ENCODE data around the gene PALM. TPM values are rescaled to one million over a fixed set of nuclear protein-coding genes. Genes with fewer than 3 reads are reported as not detected.

The PALM gene
- polyA plus RNA-seq, 1 donor from 2014 or later: 74.8 TPM

- H3K27me3 ChIP-seq (ENCODE audit: insufficient read depth, low read depth, low read length): peaks cover 3% of the 10 kb centered on the region
- H4K20me1 ChIP-seq (ENCODE audit: insufficient read depth): no peaks in the 10 kb centered on the region
- TF ChIP-seq POLR2AphosphoS5 (IDR thresholded peaks at IDR 0.05) (no peak), REST (IDR thresholded peaks at IDR 0.05; ENCODE audit: borderline replicate concordance) (no peak), EP300 (conservative IDR thresholded peaks at IDR 0.05; ENCODE audit: poor library complexity, severe bottlenecking) (no peak), CTCF (IDR thresholded peaks at IDR 0.05; ENCODE audit: poor library complexity, severe bottlenecking) (no peak), RAD21 (conservative IDR thresholded peaks at IDR 0.05) (no peak), MXI1 (conservative IDR thresholded peaks at IDR 0.05; ENCODE audit: poor library complexity, severe bottlenecking) (no peak), SMC3 (conservative IDR thresholded peaks at IDR 0.05; ENCODE audit: poor library complexity) (no peak), TAF1 (IDR thresholded peaks at IDR 0.05; ENCODE audit: low read depth) (no peak), EZH2 (IDR thresholded peaks at IDR 0.05; ENCODE audit: borderline replicate concordance, insufficient read depth, low read length, poor library complexity, severe bottlenecking) (no peak)
- no peaks in the 10 kb centered on the region for H3K9me3 ChIP-seq (ENCODE audit: low read length)
- H3F3A ChIP-seq (ENCODE audit: insufficient read depth, low read length, poor library complexity, severe bottlenecking): no peaks in the 10 kb centered on the region
- H3K27ac ChIP-seq (ENCODE audit: low read length): no peak overlapping the region
- no peak overlapping the region for H3K9ac ChIP-seq (ENCODE audit: low read length)
- H3K79me2 ChIP-seq (replicated peaks; ENCODE audit: insufficient read depth, low read length): no peaks in the 10 kb centered on the region
- no peak overlapping the region for H3K4me2 ChIP-seq (ENCODE audit: low read length)
- no peaks in the 10 kb centered on the region for H3K36me3 ChIP-seq (ENCODE audit: insufficient read depth, low read length)
- H3K9me2 ChIP-seq (ENCODE audit: insufficient read depth, low read length): no peaks in the 10 kb centered on the region
- H2AFZ ChIP-seq (ENCODE audit: low read depth, low read length): no peak overlapping the region
- no peak overlapping the region for H3K4me3 ChIP-seq (ENCODE audit: low read length)
Observed at GRCh38 chr19:677201-677600, 31.5 kb upstream of the PALM start.

- H3K4me2 ChIP-seq (ENCODE audit: low read length): no peak overlapping the region
- H3K36me3 ChIP-seq (ENCODE audit: insufficient read depth, low read length): no peaks in the 10 kb centered on the region
- TF ChIP-seq EP300 (conservative IDR thresholded peaks at IDR 0.05; ENCODE audit: poor library complexity, severe bottlenecking): no peak
- TF ChIP-seq RAD21 (conservative IDR thresholded peaks at IDR 0.05): no peak
- no peak for TF ChIP-seq CTCF (IDR thresholded peaks at IDR 0.05; ENCODE audit: poor library complexity, severe bottlenecking)
- no peak for TF ChIP-seq SMC3 (conservative IDR thresholded peaks at IDR 0.05; ENCODE audit: poor library complexity)
- no peak for TF ChIP-seq POLR2AphosphoS5 (IDR thresholded peaks at IDR 0.05)
- TF ChIP-seq EZH2 (IDR thresholded peaks at IDR 0.05; ENCODE audit: borderline replicate concordance, insufficient read depth, low read length, poor library complexity, severe bottlenecking): no peak
- no peak for TF ChIP-seq MXI1 (conservative IDR thresholded peaks at IDR 0.05; ENCODE audit: poor library complexity, severe bottlenecking)
- peaks cover 3% of the 10 kb centered on the region for H3K27me3 ChIP-seq (ENCODE audit: insufficient read depth, low read depth, low read length)
- no peaks in the 10 kb centered on the region for H4K20me1 ChIP-seq (ENCODE audit: insufficient read depth)
- no peak overlapping the region for H3K4me3 ChIP-seq (ENCODE audit: low read length)
- no peaks in the 10 kb centered on the region for H3K79me2 ChIP-seq (replicated peaks; ENCODE audit: insufficient read depth, low read length)
- no peak overlapping the region for H3K9ac ChIP-seq (ENCODE audit: low read length)
- H3K9me3 ChIP-seq (ENCODE audit: low read length): no peaks in the 10 kb centered on the region
- H3F3A ChIP-seq (ENCODE audit: insufficient read depth, low read length, poor library complexity, severe bottlenecking): no peaks in the 10 kb centered on the region
- H3K27ac ChIP-seq (ENCODE audit: low read length): no peak overlapping the region
- no peaks in the 10 kb centered on the region for H3K9me2 ChIP-seq (ENCODE audit: insufficient read depth, low read length)
- no peak overlapping the region for H2AFZ ChIP-seq (ENCODE audit: low read depth, low read length)
Observed at GRCh38 chr19:677601-678436, 30.9 kb upstream of the PALM start.
